Parathyroid adenoma (tissue), 2 donors: ENCODE data around the gene EGR4.

Experiments used
- H2AFZ ChIP-seq: fragments of 300-600 bp; sonication (generic); one replicate; pipeline ENCODE4 v1.7.0; 2017; ENCODE audit warnings: antibody characterized with exemption, mild to moderate bottlenecking
- H3K27ac ChIP-seq: fragments of 300-600 bp; sonication (generic); one replicate; pipeline ENCODE4 v1.7.0; 2017
- H3K27me3 ChIP-seq: fragments of 300-600 bp; sonication (generic); one replicate; pipeline ENCODE4 v1.7.0; 2017; ENCODE audit warnings: low read length; ENCODE audit not compliant: control insufficient read depth, insufficient read depth
- H3K36me3 ChIP-seq: fragments of 300-600 bp; sonication (generic); one replicate; pipeline ENCODE4 v1.7.0; 2017; ENCODE audit warnings: low read length; ENCODE audit not compliant: control insufficient read depth, insufficient read depth
- H3K4me1 ChIP-seq: fragments of 300-600 bp; sonication (generic); one replicate; pipeline ENCODE4 v1.7.0; 2017; ENCODE audit warnings: control low read depth
- H3K4me2 ChIP-seq: fragments of 300-600 bp; sonication (generic); one replicate; pipeline ENCODE4 v1.7.0; 2017; ENCODE audit warnings: low read length
- H3K4me3 ChIP-seq: fragments of 300-600 bp; sonication (generic); one replicate; pipeline ENCODE4 v1.7.0; 2017; ENCODE audit warnings: low read depth, low read length
- H3K79me2 ChIP-seq: fragments of 300-600 bp; sonication (generic); one replicate; pipeline ENCODE4 v1.7.0; 2017; ENCODE audit warnings: control low read depth
- H3K9ac ChIP-seq: fragments of 300-600 bp; sonication (generic); one replicate; pipeline ENCODE4 v1.7.0; 2017; ENCODE audit warnings: mild to moderate bottlenecking
- H3K9me3 ChIP-seq: fragments of 300-600 bp; sonication (generic); one replicate; pipeline ENCODE4 v1.7.0; 2017; ENCODE audit warnings: low read length; ENCODE audit not compliant: control insufficient read depth
- TF ChIP-seq, protein P1 (sequence below): fragments of 300-600 bp; sonication (generic); IDR thresholded peaks from one replicate; pipeline ENCODE4 v1.7.0; 2017; ENCODE audit warnings: antibody characterized with exemption, mild to moderate bottlenecking
- donor health status: primary hyperparathyroidism.

EGR4 gene

DNA sequence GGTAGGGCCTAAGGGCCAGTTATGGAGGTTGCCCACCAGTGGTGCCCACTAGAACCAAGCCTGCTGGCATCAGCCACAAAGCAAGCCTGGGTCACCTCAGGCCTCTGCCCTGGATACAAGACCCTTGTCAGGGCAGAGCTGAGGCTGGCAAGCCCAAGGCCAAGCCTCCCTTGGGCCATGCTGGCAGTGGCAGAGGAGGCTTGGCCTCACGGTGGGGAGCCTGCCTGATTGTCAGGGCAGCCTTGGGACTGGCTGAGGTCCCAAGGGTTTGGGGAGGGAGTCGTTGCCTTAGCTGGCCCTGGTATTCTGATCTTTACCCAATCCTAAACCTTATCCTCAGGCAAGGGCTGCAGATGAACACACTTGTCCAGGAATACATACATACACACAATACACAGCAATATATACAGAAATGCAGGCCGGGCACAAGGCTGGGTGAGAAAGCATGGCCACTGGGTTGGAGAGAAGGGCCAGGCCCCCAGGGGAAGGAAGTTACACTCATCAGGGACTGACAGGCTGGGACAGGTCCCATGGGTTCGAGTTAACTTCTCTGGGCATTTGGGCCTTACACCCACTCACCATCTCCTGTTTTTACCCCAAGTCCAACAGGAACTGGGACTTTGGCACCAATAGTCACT lies 38.2 kb downstream of the EGR4 start:
- no peak overlapping the region for H3K9ac ChIP-seq
- no peak overlapping the region for H3K4me2 ChIP-seq
- no peak overlapping the region for H2AFZ ChIP-seq
- no peaks in the 10 kb centered on the region for H3K36me3 ChIP-seq
- no peaks in the 10 kb centered on the region for H3K27me3 ChIP-seq
- H3K79me2 ChIP-seq, result no peaks in the 10 kb centered on the region
- H3K4me1 ChIP-seq, result no peaks in the 10 kb centered on the region
- H3K4me3 ChIP-seq, result no peak overlapping the region
- no peak overlapping the region for H3K27ac ChIP-seq
- no peaks in the 10 kb centered on the region for H3K9me3 ChIP-seq
- TF ChIP-seq, protein P1, sequence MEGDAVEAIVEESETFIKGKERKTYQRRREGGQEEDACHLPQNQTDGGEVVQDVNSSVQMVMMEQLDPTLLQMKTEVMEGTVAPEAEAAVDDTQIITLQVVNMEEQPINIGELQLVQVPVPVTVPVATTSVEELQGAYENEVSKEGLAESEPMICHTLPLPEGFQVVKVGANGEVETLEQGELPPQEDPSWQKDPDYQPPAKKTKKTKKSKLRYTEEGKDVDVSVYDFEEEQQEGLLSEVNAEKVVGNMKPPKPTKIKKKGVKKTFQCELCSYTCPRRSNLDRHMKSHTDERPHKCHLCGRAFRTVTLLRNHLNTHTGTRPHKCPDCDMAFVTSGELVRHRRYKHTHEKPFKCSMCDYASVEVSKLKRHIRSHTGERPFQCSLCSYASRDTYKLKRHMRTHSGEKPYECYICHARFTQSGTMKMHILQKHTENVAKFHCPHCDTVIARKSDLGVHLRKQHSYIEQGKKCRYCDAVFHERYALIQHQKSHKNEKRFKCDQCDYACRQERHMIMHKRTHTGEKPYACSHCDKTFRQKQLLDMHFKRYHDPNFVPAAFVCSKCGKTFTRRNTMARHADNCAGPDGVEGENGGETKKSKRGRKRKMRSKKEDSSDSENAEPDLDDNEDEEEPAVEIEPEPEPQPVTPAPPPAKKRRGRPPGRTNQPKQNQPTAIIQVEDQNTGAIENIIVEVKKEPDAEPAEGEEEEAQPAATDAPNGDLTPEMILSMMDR, result no peak

DNA sequence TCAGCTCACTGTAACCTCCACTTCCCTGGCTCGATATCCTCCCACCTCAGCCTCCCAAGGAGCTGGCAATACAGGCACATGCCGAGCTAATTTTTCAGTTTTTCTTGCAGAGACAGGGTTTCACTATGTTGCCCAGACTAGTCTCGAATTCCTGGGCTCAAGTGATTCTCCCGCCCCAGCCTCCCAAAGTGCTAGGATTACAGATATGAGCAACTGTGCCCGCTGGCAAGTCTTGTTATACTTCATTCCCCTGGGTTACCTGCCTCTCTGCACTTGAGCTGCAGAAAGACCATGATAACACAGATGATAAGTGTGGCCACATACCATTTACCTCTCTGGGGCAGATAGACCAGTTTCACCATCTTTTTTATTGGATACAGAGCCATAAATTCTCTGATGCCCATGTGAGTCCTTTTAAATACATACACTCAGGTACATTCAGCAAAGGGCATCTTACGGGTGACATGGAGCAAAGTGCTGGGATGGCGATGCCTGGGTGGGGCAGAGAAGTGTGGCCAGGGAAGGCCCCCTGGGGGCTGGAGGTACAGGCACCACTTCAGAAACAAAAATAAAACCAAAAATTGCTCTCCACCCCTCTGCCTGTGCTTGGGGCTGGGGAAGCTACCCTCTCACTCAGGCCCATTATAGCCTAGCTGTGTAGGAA lies 38.9 kb downstream of the EGR4 start:
- TF ChIP-seq, protein P1, result no peak
- H3K36me3 ChIP-seq, result no peaks in the 10 kb centered on the region
- no peaks in the 10 kb centered on the region for H3K9me3 ChIP-seq
- no peaks in the 10 kb centered on the region for H3K79me2 ChIP-seq
- H2AFZ ChIP-seq, result no peak overlapping the region
- H3K27ac ChIP-seq, result no peak overlapping the region
- H3K9ac ChIP-seq, result no peak overlapping the region
- no peaks in the 10 kb centered on the region for H3K27me3 ChIP-seq
- H3K4me2 ChIP-seq, result no peak overlapping the region
- H3K4me1 ChIP-seq, result peaks cover 5% of the 10 kb centered on the region
- H3K4me3 ChIP-seq, result no peak overlapping the region

DNA sequence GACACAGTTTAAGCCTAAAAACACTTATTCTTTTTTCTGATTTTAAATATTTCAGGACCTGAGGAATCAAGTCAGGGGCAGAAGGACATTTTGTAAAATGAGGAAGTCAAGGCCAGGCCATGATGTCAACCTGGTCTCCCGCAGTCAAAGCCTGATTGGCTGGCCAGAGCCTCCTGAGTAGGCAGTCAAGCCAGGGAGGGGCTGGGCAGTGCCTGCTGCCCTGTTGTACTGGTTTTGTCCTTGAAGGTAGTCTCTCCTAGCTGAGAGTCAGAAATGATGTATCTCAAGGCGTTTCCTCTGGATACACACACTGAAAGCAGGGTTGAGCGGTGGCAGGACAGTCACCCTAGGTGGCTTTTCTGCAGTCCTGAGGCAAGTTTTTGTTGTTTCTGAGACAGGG lies 39.4 kb downstream of the EGR4 start:
- Histone ChIP-seq H3K27ac (no peak overlapping the region), H3K36me3 (no peaks in the 10 kb centered on the region)
- TF ChIP-seq, protein P1, result no peak

GRCh38 chr2:73253400-73253799 lies 39.9 kb downstream of the EGR4 start:
- H3K9ac ChIP-seq, result no peak overlapping the region
- no peak overlapping the region for H3K4me3 ChIP-seq
- H3K4me2 ChIP-seq, result no peak overlapping the region
- H3K27me3 ChIP-seq, result no peaks in the 10 kb centered on the region
- H3K4me1 ChIP-seq, result peaks cover 9% of the 10 kb centered on the region
- H3K9me3 ChIP-seq, result no peaks in the 10 kb centered on the region
- no peaks in the 10 kb centered on the region for H3K36me3 ChIP-seq
- H3K27ac ChIP-seq, result no peak overlapping the region
- no peak overlapping the region for H2AFZ ChIP-seq
- TF ChIP-seq, protein P1, result no peak
- no peaks in the 10 kb centered on the region for H3K79me2 ChIP-seq

More for the DNA sequence above, 39.4 kb downstream of the EGR4 start:
- Histone ChIP-seq H3K9me3 (no peaks in the 10 kb centered on the region), H2AFZ (no peak overlapping the region), H3K4me3 (no peak overlapping the region), H3K4me1 (peaks cover 8% of the 10 kb centered on the region), H3K4me2 (no peak overlapping the region), H3K27me3 (no peaks in the 10 kb centered on the region), H3K9ac (no peak overlapping the region), H3K79me2 (no peaks in the 10 kb centered on the region)
